ENCODE results near the gene PPARD.

PPARD gene

GRCh38 chr6:35351422-35351821 is 9.1 kb downstream of the PPARD start:
- DNase-seq (ENCODE audit: insufficient read length, low spot score): no peak
- TF ChIP-seq, protein P1, sequence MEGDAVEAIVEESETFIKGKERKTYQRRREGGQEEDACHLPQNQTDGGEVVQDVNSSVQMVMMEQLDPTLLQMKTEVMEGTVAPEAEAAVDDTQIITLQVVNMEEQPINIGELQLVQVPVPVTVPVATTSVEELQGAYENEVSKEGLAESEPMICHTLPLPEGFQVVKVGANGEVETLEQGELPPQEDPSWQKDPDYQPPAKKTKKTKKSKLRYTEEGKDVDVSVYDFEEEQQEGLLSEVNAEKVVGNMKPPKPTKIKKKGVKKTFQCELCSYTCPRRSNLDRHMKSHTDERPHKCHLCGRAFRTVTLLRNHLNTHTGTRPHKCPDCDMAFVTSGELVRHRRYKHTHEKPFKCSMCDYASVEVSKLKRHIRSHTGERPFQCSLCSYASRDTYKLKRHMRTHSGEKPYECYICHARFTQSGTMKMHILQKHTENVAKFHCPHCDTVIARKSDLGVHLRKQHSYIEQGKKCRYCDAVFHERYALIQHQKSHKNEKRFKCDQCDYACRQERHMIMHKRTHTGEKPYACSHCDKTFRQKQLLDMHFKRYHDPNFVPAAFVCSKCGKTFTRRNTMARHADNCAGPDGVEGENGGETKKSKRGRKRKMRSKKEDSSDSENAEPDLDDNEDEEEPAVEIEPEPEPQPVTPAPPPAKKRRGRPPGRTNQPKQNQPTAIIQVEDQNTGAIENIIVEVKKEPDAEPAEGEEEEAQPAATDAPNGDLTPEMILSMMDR (IDR thresholded peaks at IDR 0.05; ENCODE audit: insufficient read depth, missing control alignments): no peak
- no peak for FAIRE-seq

DNA sequence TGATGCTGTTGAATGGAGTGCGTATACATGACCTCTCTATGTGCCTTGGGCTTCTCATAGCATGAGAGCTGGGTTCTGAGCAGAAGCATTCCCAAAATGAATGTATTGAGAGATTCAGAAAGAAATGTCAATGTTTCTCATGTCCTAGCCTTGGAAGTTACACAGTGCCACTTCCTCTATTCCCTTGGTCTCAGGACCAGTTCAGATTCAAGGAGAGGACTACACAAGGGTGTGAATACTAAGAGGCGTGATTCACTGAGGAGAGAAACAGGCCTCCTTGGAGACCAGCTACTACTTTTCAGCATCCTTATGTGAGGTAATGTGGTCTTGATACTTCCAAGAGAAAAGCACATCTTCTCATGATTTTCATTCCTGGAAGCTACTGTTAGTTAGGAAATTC is 10.4 kb downstream of the PPARD start:
- TF ChIP-seq, protein P1 (IDR thresholded peaks at IDR 0.05; ENCODE audit: insufficient read depth, missing control alignments): no peak
- DNase-seq (ENCODE audit: insufficient read length, low spot score) (no peak), FAIRE-seq (no peak)

- FAIRE-seq (no peak), DNase-seq (ENCODE audit: insufficient read length, low spot score) (no peak)
- TF ChIP-seq, protein P1 (IDR thresholded peaks at IDR 0.05; ENCODE audit: insufficient read depth, missing control alignments): no peak
These were observed 12.2 kb downstream of the PPARD start for GRCh38 chr6:35354361-35355135.

- DNase-seq (ENCODE audit: insufficient read length, low spot score) (no peak), FAIRE-seq (no peak)
- TF ChIP-seq, protein P1 (IDR thresholded peaks at IDR 0.05; ENCODE audit: insufficient read depth, missing control alignments): no peak
These were observed 14.0 kb downstream of the PPARD start for GRCh38 chr6:35356391-35356790.

DNA sequence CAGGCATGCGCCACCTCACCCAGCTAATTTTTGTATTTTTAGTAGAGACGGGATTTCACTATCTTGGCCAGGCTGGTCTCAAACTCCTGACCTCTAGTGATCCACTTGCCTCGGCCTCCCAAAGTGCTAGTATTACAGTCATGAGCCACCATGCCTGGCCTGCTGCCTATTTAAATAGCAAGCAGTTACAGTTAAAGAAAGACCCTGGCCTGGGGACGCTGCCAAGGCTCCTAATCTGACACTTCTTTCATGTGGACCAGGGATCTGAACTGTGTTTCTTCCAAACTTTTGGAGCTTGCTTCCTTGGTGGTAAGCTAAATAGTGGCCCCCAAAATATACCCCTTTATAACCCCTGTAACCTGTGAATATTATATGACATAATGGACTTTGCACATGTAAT is 15.3 kb downstream of the PPARD start:
- no peak for DNase-seq (ENCODE audit: insufficient read length, low spot score)
- TF ChIP-seq, protein P1 (IDR thresholded peaks at IDR 0.05; ENCODE audit: insufficient read depth, missing control alignments): no peak
- no peak for FAIRE-seq

- no peak for FAIRE-seq
- TF ChIP-seq, protein P1 (IDR thresholded peaks at IDR 0.05; ENCODE audit: insufficient read depth, missing control alignments): no peak
- no peak for DNase-seq (ENCODE audit: insufficient read length, low spot score)
These were observed 15.7 kb downstream of the PPARD start for GRCh38 chr6:35358086-35358485.

- FAIRE-seq (no peak), DNase-seq (ENCODE audit: insufficient read length, low spot score) (no peak)
- TF ChIP-seq, protein P1 (IDR thresholded peaks at IDR 0.05; ENCODE audit: insufficient read depth, missing control alignments): no peak
These were observed 17.0 kb downstream of the PPARD start for GRCh38 chr6:35359346-35359743.

Data from D721Med (cell line).